AG04450 (cell line): Measurements from ENCODE around the gene S100A2. TPM values are rescaled to one million over a fixed set of nuclear protein-coding genes. Genes with fewer than 3 reads are reported as not detected.
"Not testable (repeated sequence)": the region's sequence is repeated elsewhere in the genome, so short reads cannot be mapped to it uniquely, and the experiment has no call there.

Experiments used
- CTCF ChIA-PET: fragments of 300-600, 350-600 bp; formaldehyde crosslinking; extraction: SDS; loops from one replicate; lab custom pipeline; 2022; ENCODE audit warnings: antibody characterized with exemption, inconsistent platforms; lab: Charles Lee
- POLR2A ChIA-PET: fragments of 350-600 bp; formaldehyde crosslinking; extraction: SDS; loops from one replicate; lab custom pipeline; 2021; ENCODE audit warnings: antibody characterized with exemption, inconsistent platforms; lab: Yijun Ruan, JAX
- DNase-seq: peaks from one replicate; pipeline ENCODE4 v3.0.0-alpha.2; 2011; ENCODE audit warnings: low read depth, low spot score
- H3K27ac ChIP-seq: one replicate; pipeline ENCODE4 v1.5.1; 2012; ENCODE audit warnings: low read depth, low read length, control low read depth
- H3K27me3 ChIP-seq: one replicate; pipeline ENCODE4 v1.6.0; 2012; ENCODE audit warnings: low read length; ENCODE audit not compliant: control insufficient read depth, insufficient read depth
- H3K4me3 ChIP-seq: 2 replicates; pipeline ENCODE4 v1.5.1; 2011; ENCODE audit warnings: mild to moderate bottlenecking, low read depth, low read length, control low read depth
- H3K9me3 ChIP-seq: 2 replicates; pipeline ENCODE4 v1.5.1; 2012; ENCODE audit warnings: low read length; ENCODE audit not compliant: control insufficient read depth, insufficient read depth
- polyA plus RNA-seq: library from polyadenylated mRNA; depleted of rRNA; stranded (reverse); fragments of >200 nt; gene quantifications from 2 replicates; pipeline ENCODE4 v1.2.3, GENCODE V29; 2011
- TF ChIP-seq, protein P1 (sequence below): IDR thresholded peaks from 2 replicates; pipeline ENCODE4 v1.5.1; 2011; ENCODE audit warnings: low read depth, low read length, control low read depth, inconsistent platforms

Gene S100A2
- polyA plus RNA-seq, 1 experiment, result 5.2 TPM

DNA sequence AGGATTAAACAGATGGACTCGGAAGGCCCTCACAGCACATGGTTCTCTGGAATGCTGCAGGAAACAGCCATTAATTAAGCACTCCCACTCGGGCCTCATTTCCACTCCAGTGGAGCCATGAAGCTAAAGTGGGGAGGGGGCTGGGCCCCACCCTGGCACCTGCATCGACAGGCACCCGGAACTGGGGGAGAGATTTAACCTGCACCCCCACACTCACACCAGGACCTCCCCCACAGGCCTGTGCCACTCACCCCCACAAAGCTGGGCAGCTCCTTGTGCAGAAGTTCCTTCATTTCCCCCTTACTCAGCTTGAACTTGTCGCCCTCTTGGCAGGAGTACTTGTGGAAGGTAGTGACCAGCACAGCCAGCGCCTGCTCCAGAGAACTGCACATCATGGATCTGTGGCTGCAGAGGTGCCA, 2.2 kb downstream of the S100A2 start:
- DNase-seq, result no peak
- Histone ChIP-seq H3K27ac (no peak overlapping the region), H3K4me3 (no peak overlapping the region), H3K27me3 (no peaks in the 10 kb centered on the region), H3K9me3 (no peaks in the 10 kb centered on the region)
- CTCF ChIA-PET, result interaction anchor here (0.8 to 5.0 kb wide), 3 partner anchors 31 to 69 kb away, joined by 3 to 22 read pairs (median 6); no protein-coding TSS in a partner anchor
- TF ChIP-seq, protein P1, sequence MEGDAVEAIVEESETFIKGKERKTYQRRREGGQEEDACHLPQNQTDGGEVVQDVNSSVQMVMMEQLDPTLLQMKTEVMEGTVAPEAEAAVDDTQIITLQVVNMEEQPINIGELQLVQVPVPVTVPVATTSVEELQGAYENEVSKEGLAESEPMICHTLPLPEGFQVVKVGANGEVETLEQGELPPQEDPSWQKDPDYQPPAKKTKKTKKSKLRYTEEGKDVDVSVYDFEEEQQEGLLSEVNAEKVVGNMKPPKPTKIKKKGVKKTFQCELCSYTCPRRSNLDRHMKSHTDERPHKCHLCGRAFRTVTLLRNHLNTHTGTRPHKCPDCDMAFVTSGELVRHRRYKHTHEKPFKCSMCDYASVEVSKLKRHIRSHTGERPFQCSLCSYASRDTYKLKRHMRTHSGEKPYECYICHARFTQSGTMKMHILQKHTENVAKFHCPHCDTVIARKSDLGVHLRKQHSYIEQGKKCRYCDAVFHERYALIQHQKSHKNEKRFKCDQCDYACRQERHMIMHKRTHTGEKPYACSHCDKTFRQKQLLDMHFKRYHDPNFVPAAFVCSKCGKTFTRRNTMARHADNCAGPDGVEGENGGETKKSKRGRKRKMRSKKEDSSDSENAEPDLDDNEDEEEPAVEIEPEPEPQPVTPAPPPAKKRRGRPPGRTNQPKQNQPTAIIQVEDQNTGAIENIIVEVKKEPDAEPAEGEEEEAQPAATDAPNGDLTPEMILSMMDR, result no peak
- POLR2A ChIA-PET, result interaction anchor here (1.2 to 4.1 kb wide), 3 partner anchors 19 to 64 kb away, joined by 3 to 76 read pairs (median 23); partner anchors contain the start of genes S100A13, S100A4 and S100A6

DNA sequence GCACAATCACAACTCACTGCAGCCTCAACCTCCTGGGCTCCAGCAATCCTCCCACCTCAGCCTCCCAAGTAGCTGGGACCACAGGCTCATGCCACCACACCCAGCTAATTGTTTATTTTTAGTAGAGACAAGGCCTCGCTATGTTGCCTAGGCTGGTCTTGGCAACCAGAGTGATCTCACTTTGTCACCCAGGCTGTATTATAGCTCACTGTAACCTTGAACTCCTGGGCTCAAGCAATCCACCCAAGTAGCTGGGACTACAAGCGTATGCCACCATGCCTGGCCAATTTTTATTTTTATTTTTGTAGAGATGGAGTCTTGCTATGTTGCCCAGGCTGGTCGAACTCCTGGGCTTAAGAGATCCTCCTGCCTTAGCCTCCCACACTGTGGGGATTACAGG, 3.6 kb downstream of the S100A2 start:
- DNase-seq, H3K4me3 ChIP-seq, POLR2A ChIA-PET, H3K9me3 ChIP-seq, H3K27ac ChIP-seq, H3K27me3 ChIP-seq: not testable (repeated sequence)
- CTCF ChIA-PET, result interaction anchor here (1.3 to 5.0 kb wide), 6 partner anchors 10 to 67 kb away, joined by 3 to 22 read pairs (median 5); no protein-coding TSS in a partner anchor

DNA sequence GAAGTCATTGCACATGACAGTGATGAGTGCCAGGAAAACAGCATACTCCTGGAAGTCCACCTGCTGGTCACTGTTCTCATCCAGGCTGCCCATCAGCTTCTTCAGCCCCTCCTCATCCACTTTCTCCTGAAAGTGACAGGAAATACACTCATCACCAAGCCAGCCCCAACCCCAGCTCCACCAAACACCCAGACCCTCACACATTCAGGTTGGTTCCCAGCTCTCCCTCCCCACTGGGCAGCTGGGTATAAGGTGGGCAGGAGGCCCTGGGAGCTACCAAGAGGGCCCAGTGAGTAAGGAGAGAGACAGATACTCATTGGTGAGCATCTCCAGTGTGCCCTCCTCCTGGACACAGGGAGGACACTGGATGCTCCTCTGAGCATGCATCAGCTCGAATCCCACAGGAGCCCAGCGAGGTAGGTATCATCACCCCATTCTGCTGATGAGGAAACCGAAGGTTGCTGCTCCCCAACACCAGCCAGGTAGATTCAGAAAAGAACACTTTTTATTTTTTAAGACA, 4.1 kb downstream of the S100A2 start:
- TF ChIP-seq, protein P1, result no peak
- H3K27ac ChIP-seq, result no peak overlapping the region
- POLR2A ChIA-PET, result no interaction called here
- H3K4me3 ChIP-seq, result no peak overlapping the region
- no peak for DNase-seq
- H3K9me3 ChIP-seq, result no peaks in the 10 kb centered on the region
- H3K27me3 ChIP-seq, result no peaks in the 10 kb centered on the region
- CTCF ChIA-PET, result interaction anchor here (1.3 to 5.0 kb wide), 5 partner anchors 11 to 66 kb away, joined by 3 to 22 read pairs (median 5); no protein-coding TSS in a partner anchor

DNA sequence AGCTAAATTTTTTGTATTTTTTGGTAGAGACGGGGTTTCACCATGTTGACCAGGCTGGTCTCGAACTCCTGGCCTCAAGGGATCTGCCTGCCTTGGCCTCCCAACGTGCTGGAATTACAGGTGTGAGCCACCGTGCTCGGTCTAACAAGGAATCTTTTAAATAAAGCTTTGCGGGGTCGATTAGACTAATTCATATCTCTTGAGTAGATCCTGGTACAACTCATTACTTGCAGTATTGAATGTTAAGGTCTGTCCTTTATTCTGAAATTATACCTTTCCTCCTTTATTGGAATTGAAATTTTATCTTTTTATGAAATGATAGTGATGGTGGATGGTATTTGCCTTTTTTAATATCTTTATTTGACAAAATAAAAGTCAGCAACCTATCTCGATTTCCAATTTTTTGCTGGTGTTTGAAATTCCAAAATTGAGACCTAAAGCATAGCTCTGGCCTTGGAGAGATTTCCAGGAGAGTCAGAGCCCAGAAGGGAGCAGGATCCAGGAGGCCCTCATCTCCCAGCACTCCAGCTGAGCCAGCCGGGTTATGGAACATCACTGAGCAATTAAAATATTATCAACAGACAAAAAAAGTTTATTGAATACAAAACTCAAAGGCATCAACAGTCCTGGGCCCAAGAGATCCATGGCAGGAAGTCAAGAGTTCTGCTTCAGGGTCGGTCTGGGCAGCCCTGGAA, 4.7 kb downstream of the S100A2 start:
- no peak overlapping the region for H3K4me3 ChIP-seq
- H3K27me3 ChIP-seq, result no peaks in the 10 kb centered on the region
- ChIA-PET CTCF (interaction anchor here (1.2 to 5.0 kb wide), 6 partner anchors 11 to 209 kb away, joined by 3 to 22 read pairs (median 4); no protein-coding TSS in a partner anchor), POLR2A (no interaction called here)
- H3K27ac ChIP-seq, result no peak overlapping the region
- H3K9me3 ChIP-seq, result no peaks in the 10 kb centered on the region
- TF ChIP-seq, protein P1, result no peak
- no peak for DNase-seq

DNA sequence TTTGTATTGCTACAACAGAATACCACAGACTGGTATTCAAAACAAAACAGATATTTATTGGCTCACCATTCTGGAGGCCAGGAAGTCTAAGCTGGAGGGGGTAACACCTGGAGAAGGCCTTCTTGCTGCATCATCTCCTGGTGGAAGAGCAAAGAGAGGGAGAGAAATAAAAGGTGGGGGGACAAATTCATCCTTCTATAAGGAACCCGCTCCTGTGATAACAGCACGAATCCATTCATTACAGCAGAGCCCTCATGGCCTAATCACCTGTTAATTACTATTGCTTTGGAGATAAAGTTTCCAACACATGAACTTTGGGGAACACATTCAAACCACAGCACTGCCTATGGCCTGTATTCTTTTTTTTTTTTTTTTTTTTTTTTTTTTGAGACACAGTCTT, 5.4 kb downstream of the S100A2 start:
- DNase-seq, result no peak
- TF ChIP-seq, protein P1, result no peak
- Histone ChIP-seq H3K27me3 (no peaks in the 10 kb centered on the region), H3K27ac (no peak overlapping the region), H3K4me3 (no peak overlapping the region), H3K9me3 (no peaks in the 10 kb centered on the region)
- POLR2A ChIA-PET, result no interaction called here
- CTCF ChIA-PET, result interaction anchor here (1.2 to 5.0 kb wide), 3 partner anchors 27 to 208 kb away, joined by 3 to 22 read pairs (median 6); no protein-coding TSS in a partner anchor
